ENCODE measurements around the gene CCDC3. TPM values are rescaled to one million over a fixed set of nuclear protein-coding genes. Genes with fewer than 3 reads are reported as not detected.

Gene CCDC3
- total and polyA plus RNA-seq, 5 donors = 9.3 to 24.6 (median 15.2) TPM

DNA sequence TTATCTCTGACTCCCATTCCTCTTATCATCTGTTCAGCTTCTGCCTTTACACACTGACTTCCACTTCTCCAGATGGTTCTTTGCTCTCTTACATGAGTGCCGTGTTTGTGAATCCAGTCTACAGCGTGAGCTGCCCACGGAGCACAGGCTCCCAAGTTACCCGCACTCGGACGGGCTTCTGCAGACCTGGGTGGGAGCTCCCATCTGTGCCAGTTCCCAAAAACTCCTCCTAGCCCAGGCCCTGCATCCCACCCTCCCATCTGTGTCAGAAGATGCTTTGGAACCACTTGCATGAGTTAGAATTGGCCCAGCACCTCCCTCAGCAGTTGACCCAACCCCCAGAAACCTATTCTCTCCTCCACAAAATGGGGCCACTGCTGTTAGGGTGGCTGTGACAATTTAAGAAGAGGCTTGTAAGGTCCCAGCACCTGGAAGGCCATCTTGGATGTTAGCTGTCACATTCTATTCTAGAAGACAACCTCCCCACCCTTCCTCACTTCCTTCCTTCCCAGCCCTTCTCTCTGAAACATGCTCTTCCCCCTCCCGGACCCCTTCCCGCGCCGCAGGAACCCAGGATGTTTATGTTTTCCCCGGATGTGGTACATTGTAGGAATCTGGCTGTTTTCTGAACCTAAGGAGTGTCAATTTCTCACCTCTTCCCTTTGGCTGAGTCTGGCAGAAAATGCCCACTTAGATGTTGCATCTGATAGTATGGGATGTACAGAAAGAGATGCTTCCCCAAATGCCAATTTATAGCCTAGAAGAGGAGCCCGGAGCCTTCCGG lies 79.2 kb downstream of the CCDC3 start:
- intact Hi-C loops (cut with DNase I) = no loop called here
- Histone ChIP-seq H3K27me3 (ENCODE audit: control insufficient read depth, insufficient read depth) (no peaks in the 10 kb centered on the region), H3K27ac (ENCODE audit: low read length) (no peak overlapping the region), H3K4me1 (ENCODE audit: control insufficient read depth, insufficient read depth, low read length) (no peaks in the 10 kb centered on the region), H3K4me3 (ENCODE audit: low read length) (no peak overlapping the region), H3K9me3 (ENCODE audit: control insufficient read depth, low read length) (no peaks in the 10 kb centered on the region)
- 67% methylated on average over 13 of the region's 13 CpGs for WGBS
- ATAC-seq (no peak), DNase-seq (peak in 1 of 3 donors; percentile 13)

DNA sequence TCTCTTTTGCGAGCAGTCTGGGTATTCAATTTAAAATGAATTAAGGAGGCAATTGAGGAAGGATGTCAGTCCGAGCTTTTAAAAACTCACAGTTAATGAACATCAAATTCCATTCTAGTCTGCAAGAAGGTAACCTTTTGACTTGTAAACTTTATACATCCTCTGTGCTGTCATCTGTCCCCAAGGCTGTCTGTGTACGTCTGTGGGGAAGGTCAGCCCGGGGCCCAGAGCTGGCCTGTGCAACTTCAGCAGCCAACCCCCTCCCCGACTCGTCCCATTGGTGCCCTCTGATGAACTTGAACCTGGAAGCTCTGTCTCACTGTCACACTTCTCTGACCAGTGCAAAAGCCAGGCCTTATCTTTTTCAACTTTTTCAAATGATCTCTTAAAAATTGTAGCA lies 80.3 kb downstream of the CCDC3 start:
- intact Hi-C loops (cut with DNase I) = no loop called here
- Histone ChIP-seq H3K27ac (ENCODE audit: low read length) (no peak overlapping the region), H3K4me1 (ENCODE audit: control insufficient read depth, insufficient read depth, low read length) (no peaks in the 10 kb centered on the region), H3K4me3 (ENCODE audit: low read length) (no peak overlapping the region), H3K27me3 (ENCODE audit: control insufficient read depth, insufficient read depth) (no peaks in the 10 kb centered on the region), H3K9me3 (ENCODE audit: control insufficient read depth, low read length) (no peaks in the 10 kb centered on the region)
- WGBS = 58% methylated on average over 6 of the region's 6 CpGs
- DNase-seq = peak in 1 of 3 donors; percentile 16
- no peak for ATAC-seq

DNA sequence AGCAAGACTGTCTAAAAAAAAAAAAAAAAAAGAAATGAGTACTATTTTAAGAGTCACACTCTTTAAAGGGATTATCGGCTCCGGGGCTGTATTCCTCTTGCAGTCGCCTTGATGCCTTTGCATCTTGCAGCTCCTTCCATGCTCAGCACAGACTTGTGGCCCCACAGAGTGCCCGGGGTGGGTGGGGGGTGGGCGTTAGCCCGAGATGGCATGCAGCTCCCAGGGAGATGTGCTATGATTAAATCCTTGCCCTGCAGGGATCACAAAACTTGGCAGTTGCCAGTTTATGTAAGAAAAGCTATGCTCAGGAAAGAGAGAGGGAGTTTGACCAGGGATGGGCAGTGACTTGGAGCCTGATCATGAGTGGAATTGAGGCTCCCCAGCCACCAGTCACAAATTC lies 81.9 kb downstream of the CCDC3 start:
- no peak for DNase-seq
- no peak overlapping the region for H3K27ac ChIP-seq (ENCODE audit: low read length)
- intact Hi-C loops (cut with DNase I) = no loop called here
- ATAC-seq = no peak
- WGBS = 59% methylated on average over 6 of the region's 6 CpGs
- H3K4me3 ChIP-seq (ENCODE audit: low read length) = no peak overlapping the region
- no peaks in the 10 kb centered on the region for H3K27me3 ChIP-seq (ENCODE audit: control insufficient read depth, insufficient read depth)
- H3K9me3 ChIP-seq (ENCODE audit: control insufficient read depth, low read length) = no peaks in the 10 kb centered on the region
- H3K4me1 ChIP-seq (ENCODE audit: control insufficient read depth, insufficient read depth, low read length) = no peaks in the 10 kb centered on the region

DNA sequence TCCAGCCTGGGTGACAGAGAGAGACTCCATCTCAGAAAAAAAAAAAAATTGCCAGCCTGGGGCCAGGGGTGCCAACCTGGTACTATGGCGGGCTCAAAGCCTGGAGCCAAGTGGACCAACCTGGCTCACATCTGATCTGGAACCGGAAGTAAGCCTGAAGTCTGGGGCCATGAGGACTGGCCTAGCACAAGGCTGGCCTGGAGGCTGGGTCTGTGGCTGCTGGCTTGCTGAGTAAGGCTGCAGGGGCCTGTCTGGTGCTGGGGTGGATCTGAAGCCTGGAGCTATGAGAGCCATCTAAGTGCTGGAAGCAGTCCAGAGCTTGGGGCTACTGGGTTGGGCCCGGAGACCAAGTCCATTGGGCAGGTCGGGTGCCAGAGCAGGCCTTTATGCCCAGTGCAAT lies 84.9 kb downstream of the CCDC3 start:
- intact Hi-C loops (cut with DNase I) = no loop called here
- ATAC-seq (no peak), DNase-seq (no peak)
- 95% methylated on average over 4 of the region's 4 CpGs for WGBS
- Histone ChIP-seq H3K9me3 (ENCODE audit: control insufficient read depth, low read length) (no peaks in the 10 kb centered on the region), H3K4me3 (ENCODE audit: low read length) (no peak overlapping the region), H3K27me3 (ENCODE audit: control insufficient read depth, insufficient read depth) (no peaks in the 10 kb centered on the region), H3K4me1 (ENCODE audit: control insufficient read depth, insufficient read depth, low read length) (no peaks in the 10 kb centered on the region), H3K27ac (ENCODE audit: low read length) (no peak overlapping the region)

DNA sequence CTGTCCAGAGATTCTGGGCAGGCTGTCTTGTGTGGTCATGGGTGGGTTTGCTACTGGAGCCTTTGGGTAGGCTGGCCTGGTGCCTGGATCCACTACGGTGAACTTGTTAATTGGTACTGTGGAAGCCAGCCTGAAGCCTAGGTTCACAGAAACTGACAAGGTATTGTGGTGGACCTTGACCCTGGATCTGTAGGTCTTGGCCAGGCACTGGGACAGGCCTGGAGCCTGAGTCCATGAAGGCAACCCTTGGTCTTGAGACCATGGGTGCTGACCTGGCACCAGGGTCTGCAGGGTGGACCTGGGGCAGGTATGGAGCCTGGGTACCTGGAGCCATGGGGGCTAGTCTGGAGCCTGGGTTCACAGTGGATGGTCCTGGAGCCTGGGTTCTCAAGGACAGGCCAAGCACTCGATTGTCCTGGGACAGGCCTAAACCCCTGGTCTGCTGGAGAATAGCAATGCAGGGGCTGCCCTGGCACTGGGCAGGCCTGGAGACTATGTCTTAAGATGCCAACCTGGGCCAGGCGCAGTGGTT lies 85.8 kb downstream of the CCDC3 start:
- intact Hi-C loops (cut with DNase I) = no loop called here

DNA sequence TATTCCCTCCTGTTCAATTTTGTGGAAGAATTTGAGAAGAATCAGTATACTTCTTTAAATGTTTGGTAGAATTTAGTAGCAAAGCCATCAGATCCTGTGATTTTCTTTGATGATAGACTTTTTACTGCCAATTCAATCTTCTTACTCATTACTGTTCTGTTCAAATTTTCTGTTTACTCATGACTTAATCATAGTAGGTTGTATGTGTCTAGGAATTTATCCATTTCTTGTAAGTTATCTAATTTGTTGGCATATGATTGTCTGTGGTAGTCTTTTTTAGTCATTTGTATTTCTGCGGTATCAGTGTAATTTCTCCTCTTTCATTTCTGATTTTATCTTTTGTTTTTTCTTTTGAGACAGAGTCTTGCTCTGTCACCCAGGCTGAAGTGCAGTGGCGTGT lies 87.4 kb downstream of the CCDC3 start:
- ATAC-seq = no peak
- 91% methylated on average over 2 of the region's 2 CpGs for WGBS

More for the DNA sequence above, 85.8 kb downstream of the CCDC3 start:
- Histone ChIP-seq H3K27me3 (ENCODE audit: control insufficient read depth, insufficient read depth) (no peaks in the 10 kb centered on the region), H3K9me3 (ENCODE audit: control insufficient read depth, low read length) (no peaks in the 10 kb centered on the region), H3K4me3 (ENCODE audit: low read length) (no peak overlapping the region), H3K27ac (ENCODE audit: low read length) (no peak overlapping the region), H3K4me1 (ENCODE audit: control insufficient read depth, insufficient read depth, low read length) (no peaks in the 10 kb centered on the region)
- ATAC-seq (no peak), DNase-seq (no peak)
- WGBS = 95% methylated on average over 3 of the region's 3 CpGs

DNA sequence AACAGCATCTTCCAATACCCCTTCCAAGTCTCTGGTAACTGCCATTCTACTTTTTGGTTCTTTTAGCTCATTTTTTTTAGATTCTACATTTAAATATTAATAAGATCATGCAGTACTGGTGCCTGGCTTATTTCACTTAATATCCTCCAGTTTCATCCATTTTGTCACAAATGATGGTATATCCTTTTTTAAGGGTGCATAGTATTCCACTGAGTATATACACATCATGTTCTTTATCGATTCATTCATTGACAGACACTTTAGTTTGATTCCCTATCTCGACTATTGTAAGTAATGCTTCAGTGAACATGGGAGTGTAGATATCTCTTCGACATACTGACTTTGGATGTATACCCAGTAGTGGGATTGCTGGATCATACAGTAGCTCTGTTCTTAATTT lies 89.7 kb downstream of the CCDC3 start:
- no peak for DNase-seq
- no peaks in the 10 kb centered on the region for H3K27me3 ChIP-seq (ENCODE audit: control insufficient read depth, insufficient read depth)

More for the DNA sequence above, 87.4 kb downstream of the CCDC3 start:
- Histone ChIP-seq H3K4me1 (ENCODE audit: control insufficient read depth, insufficient read depth, low read length) (no peaks in the 10 kb centered on the region), H3K4me3 (ENCODE audit: low read length) (no peak overlapping the region), H3K9me3 (ENCODE audit: control insufficient read depth, low read length) (no peaks in the 10 kb centered on the region), H3K27ac (ENCODE audit: low read length) (no peak overlapping the region), H3K27me3 (ENCODE audit: control insufficient read depth, insufficient read depth) (no peaks in the 10 kb centered on the region)
- intact Hi-C loops (cut with DNase I) = no loop called here
- DNase-seq = no peak

DNA sequence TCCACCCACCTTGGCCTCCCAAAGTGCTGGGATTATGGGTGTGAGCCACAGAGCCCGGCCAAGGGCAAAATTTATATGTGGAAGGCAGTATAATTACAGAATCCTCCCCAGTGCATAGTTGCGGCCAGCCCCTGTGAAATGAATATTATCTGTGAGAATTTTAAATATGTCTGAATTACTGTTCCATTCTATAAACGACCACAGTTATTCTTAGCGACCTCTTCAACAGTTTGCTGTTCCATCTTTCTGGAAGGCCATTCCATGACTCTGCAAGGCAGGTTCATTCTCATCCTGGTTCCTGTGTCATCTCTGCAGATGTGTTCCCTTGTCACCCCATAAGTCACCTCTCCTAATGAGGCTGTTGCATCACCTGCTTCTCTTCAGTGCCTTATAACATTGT lies 90.7 kb downstream of the CCDC3 start:
- H3K9me3 ChIP-seq (ENCODE audit: control insufficient read depth, low read length) = no peaks in the 10 kb centered on the region
- no peak overlapping the region for H3K27ac ChIP-seq (ENCODE audit: low read length)
- no peaks in the 10 kb centered on the region for H3K27me3 ChIP-seq (ENCODE audit: control insufficient read depth, insufficient read depth)
- 84% methylated on average over 4 of the region's 4 CpGs for WGBS
- no peaks in the 10 kb centered on the region for H3K4me1 ChIP-seq (ENCODE audit: control insufficient read depth, insufficient read depth, low read length)
- H3K4me3 ChIP-seq (ENCODE audit: low read length) = no peak overlapping the region
- DNase-seq (no peak), ATAC-seq (no peak)
- intact Hi-C loops (cut with DNase I) = no loop called here

More for the DNA sequence above, 89.7 kb downstream of the CCDC3 start:
- intact Hi-C loops (cut with DNase I) = no loop called here
- H3K4me1 ChIP-seq (ENCODE audit: control insufficient read depth, insufficient read depth, low read length) = no peaks in the 10 kb centered on the region
- no peak overlapping the region for H3K27ac ChIP-seq (ENCODE audit: low read length)
- H3K9me3 ChIP-seq (ENCODE audit: control insufficient read depth, low read length) = no peaks in the 10 kb centered on the region
- ATAC-seq = no peak
- no peak overlapping the region for H3K4me3 ChIP-seq (ENCODE audit: low read length)
- WGBS = 91% methylated on average over 3 of the region's 3 CpGs

DNA sequence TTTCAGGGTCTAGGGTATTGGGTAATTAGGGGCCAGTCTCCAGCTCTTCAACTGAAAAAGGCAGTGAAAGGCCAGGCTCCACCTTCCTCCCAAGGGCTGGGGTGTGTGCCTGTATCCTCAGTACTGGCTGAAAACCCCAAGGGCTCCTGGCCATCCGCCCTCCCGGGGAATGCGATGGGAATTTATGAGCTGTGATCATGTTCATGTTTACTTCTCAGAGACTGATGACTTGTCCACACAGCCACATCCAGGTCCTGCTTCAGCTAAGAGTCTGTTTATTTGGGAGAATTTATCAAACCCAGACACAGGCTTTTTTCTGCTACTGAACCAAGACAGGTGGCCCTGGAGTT lies 91.7 kb downstream of the CCDC3 start:
- ATAC-seq (no peak), DNase-seq (no peak)
- H3K27me3 ChIP-seq (ENCODE audit: control insufficient read depth, insufficient read depth) = no peaks in the 10 kb centered on the region
- no peak overlapping the region for H3K27ac ChIP-seq (ENCODE audit: low read length)
- no peaks in the 10 kb centered on the region for H3K4me1 ChIP-seq (ENCODE audit: control insufficient read depth, insufficient read depth, low read length)
- 66% methylated on average over 3 of the region's 3 CpGs for WGBS
- no peak overlapping the region for H3K4me3 ChIP-seq (ENCODE audit: low read length)
- intact Hi-C loops (cut with DNase I) = loop anchor here in 2 of 4 donors (10.0 kb wide), 3 partner anchors 115 to 195 kb away; no protein-coding TSS in a partner anchor
- no peaks in the 10 kb centered on the region for H3K9me3 ChIP-seq (ENCODE audit: control insufficient read depth, low read length)

DNA sequence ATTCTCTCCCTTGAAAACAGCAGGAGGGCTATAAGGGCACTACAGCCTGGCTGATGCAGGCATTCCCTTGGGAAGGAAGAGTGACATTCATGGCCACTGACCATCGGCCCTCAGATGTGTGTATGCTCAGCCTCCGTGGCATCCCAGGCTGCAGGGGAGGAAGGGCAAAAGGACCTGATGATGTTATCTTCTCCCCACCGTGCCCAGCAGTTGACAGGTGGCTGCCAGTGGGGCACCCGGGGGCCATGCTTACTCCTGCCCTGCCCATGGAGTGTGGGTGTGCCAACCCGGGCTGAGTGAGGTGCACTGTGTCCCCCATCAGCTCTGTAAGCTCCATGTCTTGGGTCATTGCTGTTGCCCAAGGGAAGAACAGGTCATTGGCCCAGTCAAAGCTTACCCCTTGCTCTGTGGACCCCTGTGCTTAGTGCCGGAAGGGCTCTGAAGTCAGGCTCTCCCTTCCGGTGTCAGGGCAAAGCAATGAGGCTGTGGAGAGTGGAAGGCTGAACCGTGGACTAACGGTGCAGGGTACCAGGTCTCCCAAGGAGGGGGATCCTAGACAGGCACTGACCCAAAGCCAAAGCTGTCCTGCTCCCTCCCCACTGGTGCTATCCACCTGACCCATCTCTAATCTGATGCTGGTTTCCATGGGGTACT lies 92.2 kb downstream of the CCDC3 start:
- no peak overlapping the region for H3K4me3 ChIP-seq (ENCODE audit: low read length)
- H3K27me3 ChIP-seq (ENCODE audit: control insufficient read depth, insufficient read depth) = no peaks in the 10 kb centered on the region
- ATAC-seq (no peak), DNase-seq (peak in 1 of 3 donors; percentile 16)
- no peaks in the 10 kb centered on the region for H3K4me1 ChIP-seq (ENCODE audit: control insufficient read depth, insufficient read depth, low read length)
- no peak overlapping the region for H3K27ac ChIP-seq (ENCODE audit: low read length)
- intact Hi-C loops (cut with DNase I) = loop anchor here in 2 of 4 donors (10.0 kb wide), 3 partner anchors 115 to 195 kb away; no protein-coding TSS in a partner anchor
- H3K9me3 ChIP-seq (ENCODE audit: control insufficient read depth, low read length) = no peaks in the 10 kb centered on the region
- WGBS = 85% methylated on average over 9 of the region's 9 CpGs

DNA sequence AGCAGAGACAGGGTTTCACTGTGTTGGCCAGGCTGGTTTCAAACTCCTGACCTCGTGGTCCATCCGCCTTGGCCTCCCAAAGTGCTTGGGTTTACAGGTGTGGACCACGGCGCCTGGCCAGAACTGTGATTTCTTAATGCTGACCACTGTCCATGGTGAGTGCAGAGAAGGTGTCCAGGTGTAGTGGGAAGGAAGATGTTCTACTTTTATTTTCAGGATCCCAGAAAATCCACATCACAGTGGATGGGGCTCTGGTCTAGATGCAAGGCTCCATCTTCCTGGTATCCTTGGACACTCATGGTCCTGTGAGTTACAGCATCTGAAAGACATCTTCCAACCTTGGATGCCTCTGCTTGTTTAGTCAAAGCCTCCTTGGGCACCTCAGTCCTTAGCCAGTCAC lies 92.7 kb downstream of the CCDC3 start:
- intact Hi-C loops (cut with DNase I) = loop anchor here in 2 of 4 donors (10.0 kb wide), 3 partner anchors 114 to 194 kb away; no protein-coding TSS in a partner anchor
- WGBS = 96% methylated on average over 4 of the region's 4 CpGs
- no peak overlapping the region for H3K27ac ChIP-seq (ENCODE audit: low read length)

More for the DNA sequence above, 92.7 kb downstream of the CCDC3 start:
- Histone ChIP-seq H3K9me3 (ENCODE audit: control insufficient read depth, low read length) (no peaks in the 10 kb centered on the region), H3K4me3 (ENCODE audit: low read length) (no peak overlapping the region), H3K4me1 (ENCODE audit: control insufficient read depth, insufficient read depth, low read length) (no peaks in the 10 kb centered on the region), H3K27me3 (ENCODE audit: control insufficient read depth, insufficient read depth) (no peaks in the 10 kb centered on the region)
- ATAC-seq = no peak
- no peak for DNase-seq

Data from right cardiac atrium (tissue), 5 donors.